Mucosa of gallbladder (tissue), 1 donor: ENCODE results near the gene GRAMD2A. TPM values are rescaled to one million over a fixed set of nuclear protein-coding genes. Genes with fewer than 3 reads are reported as not detected.
"Not testable (repeated sequence)": the region's sequence is repeated elsewhere in the genome, so short reads cannot be mapped to it uniquely, and the experiment has no call there.

ENCODE experiments used
- DNase-seq: peaks from one replicate; pipeline ENCODE4 v3.0.0-alpha.2; 2020; ENCODE audit warnings: low spot score
- total RNA-seq: library from RNA; stranded (reverse); gene quantifications from one replicate; pipeline ENCODE4 v1.2.1, GENCODE V29; 2021
- donor health status: DM: no; HTN: no; CAD: no.

The GRAMD2A gene
- total RNA-seq, 1 donor from 2014 or later = 0.55 TPM

GRCh38 chr15:72184165-72184811, 13.3 kb downstream of the GRAMD2A start:
- peak; percentile 30 for DNase-seq

GRCh38 chr15:72183781-72184164, 13.8 kb downstream of the GRAMD2A start:
- no peak for DNase-seq

- no peak for DNase-seq
These were observed 14.9 kb downstream of the GRAMD2A start for GRCh38 chr15:72182673-72183072.

DNA sequence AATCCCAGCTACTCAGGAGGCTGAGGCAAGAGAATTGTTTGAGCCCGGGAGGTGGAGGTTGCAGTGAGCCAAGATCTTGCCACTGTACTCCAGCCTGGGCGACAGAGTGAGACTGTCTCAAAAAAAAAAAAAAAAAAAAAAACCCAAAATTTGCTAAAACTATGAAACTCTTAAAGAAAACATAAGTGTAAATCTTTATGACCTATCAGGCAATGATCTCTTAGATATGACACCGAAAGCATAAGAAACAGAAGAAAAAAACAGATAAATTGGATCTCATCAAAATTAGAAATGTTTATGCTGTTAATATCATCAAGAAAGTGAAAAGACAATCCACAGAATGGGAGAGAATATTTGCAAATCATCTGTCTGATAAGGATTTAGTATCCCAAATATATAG, 15.3 kb downstream of the GRAMD2A start:
- DNase-seq = no peak

DNA sequence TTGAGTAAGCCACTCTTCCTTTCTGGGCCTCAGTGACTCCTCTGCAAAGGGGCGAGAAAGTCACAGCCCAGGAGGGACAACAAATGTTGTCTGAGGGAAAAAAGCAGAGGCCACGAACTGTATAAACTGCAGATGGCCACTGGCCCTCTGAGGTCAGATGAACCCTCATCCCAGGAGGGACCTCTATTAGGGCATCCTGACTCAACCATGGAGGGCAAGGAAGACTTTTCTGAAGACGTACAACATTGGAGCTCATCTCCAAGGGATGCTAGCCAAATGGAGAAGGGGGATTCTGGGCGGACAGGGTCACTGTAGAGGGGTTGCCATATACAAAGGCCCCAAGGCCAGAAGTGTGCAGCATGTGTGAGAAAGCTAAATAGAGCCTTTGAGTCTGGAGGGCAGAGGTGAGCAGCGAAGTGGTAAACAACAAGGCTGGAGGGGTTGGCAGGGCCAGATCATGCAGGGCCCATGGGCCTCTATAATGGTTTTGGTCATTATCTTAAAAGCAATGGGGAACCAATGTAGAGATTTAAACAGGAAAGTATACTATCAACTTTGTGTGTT, 16.7 kb downstream of the GRAMD2A start:
- no peak for DNase-seq

DNA sequence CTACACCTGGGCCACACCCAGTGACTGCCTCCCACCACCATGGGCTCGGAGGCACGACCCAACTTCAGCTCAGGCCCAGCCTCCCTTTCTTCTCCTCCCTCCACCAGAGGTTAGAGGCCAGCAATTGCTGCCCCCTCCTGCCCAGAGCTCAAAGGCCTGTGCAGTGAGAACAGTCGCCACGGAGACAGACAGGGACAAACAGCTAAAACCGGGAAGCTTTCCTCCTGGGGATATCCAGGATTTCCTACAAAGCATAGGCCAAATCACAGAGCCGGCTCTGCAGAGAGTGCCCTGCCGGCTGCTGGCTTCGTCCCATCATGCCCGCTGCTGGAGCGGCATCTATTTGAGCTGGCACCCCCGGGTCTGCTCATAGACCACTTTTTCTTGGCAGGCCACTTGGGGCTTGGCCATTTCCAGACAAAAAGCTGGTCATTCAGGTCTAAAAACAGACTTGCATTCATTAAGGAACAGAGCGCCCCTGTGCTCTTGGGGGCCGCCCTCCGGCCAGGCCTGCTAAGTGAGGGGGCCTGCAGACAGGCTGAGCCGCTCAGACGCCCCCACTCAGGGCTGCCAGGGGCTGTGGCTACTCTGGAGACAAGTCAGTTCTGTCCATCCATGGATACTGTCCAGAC, 17.5 kb downstream of the GRAMD2A start:
- no peak for DNase-seq

DNA sequence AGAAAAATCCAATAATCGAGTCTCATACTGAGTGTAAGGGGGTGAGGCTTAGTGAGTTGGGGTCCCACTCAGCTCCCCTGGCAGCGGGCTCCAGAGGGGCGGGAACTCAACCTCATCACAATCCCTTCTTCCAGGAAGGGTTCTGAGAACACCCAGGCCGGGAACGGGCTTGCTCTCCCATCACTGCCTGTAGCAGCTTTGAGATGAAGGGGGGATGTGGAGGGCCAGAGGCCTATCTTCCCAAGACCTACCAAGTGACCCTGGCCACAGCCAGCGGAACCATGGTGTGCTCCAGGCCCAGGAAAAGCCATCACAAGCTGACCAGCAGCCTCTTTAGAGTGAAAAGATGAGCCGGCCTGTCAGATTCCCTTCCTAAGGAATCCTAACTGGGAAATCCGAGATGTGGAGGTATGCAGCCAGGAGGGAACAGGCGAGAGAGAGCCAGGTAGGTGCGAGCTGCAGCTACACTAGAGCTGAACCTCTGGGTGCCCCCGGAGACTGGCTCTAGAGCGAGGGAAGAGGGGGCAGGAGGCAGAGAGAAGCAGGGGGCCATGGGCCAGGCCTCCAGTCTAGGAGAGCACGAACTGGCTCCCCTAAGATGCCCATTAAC, 18.5 kb downstream of the GRAMD2A start:
- no peak for DNase-seq

DNA sequence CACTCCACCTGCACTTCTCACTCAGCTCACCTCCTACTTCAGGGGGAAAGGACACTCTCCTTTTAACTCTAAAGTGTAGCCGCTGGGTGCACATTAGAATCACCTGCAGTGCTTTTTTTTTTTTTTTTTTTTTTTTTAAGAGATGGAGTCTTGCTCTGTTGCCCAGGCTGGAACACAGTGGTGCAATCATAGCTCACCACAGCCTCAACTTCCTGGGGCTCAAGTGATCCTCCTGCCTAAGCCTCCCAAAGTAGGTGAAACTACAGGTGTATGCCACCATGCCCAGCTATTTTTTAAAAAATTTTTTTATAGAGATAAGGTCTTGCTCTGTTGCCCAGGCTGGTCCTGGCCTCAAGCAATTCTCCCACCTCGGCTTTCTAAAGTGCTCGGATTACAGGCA, 20.8 kb downstream of the GRAMD2A start:
- DNase-seq = no peak

GRCh38 chr15:72176159-72176558, 21.4 kb downstream of the GRAMD2A start:
- no peak for DNase-seq

DNA sequence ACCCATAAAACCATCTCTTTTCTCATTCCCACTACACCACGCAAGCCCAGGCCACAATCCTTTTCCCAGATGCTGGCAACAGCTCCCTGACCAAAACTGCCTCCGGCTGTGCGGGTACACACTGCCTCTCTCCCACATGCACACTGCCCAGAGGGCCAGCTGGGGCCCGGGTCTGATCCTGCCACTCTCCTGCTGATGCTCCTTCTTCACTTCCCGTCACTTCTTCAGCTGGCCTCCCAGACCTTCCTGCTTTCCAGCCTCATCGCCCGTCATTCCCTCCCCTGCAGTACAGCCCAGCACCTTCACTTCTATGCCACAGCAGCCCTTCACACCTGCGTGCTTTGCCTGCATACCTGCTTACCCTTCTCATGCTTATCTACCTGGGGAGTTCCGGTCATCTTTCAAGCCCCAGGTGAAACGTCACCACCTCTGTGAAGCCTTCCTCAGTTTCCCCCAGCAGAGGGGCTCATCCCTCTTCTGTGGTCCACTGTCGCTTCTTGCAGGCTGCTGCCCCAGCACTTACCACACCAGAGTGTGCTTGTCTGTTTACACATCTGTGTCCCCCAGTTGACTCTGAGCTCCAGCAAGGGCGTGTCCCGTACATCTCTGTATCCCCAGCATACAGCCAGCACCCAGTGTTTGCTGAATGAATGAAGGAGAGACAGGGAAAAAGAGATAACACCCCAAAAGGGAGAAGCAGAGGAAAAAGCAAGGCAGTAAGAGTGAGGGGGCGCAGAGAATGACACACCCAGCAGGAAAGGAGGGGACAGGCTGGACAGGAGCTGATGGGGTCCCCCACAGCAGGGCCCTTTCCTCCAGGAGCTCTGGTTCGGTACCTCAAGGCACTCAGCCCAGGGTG, 22.2 kb downstream of the GRAMD2A start:
- no peak for DNase-seq

DNA sequence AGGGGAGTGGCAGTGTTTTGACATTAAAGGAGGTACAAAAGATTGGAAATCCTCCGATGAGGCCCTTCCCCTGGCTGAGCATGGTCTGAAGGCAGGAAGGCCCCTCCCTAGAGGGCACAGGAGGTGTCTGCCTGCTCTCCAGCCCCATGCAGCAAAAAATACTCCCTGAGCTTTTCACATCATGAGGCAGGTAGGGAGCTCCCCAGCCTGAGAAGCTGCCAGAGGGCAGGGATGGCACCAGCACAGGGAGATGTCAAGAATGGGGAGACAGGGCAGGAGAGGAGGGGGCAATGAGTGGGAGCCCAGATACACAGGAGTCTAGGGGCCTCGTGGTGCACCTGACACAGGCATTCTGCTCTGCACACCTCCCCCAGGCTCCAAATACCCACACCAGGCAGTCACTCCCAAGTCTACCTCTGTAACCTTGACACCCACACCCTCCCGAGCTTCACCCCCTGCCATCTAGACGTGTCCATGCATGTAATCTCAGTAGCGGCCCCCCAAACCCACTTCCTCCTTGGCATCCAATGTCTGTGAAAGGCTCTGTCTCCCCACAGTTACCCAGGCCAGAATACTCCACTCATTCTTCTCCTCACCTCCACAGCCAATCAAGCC, 22.9 kb downstream of the GRAMD2A start:
- DNase-seq = no peak

DNA sequence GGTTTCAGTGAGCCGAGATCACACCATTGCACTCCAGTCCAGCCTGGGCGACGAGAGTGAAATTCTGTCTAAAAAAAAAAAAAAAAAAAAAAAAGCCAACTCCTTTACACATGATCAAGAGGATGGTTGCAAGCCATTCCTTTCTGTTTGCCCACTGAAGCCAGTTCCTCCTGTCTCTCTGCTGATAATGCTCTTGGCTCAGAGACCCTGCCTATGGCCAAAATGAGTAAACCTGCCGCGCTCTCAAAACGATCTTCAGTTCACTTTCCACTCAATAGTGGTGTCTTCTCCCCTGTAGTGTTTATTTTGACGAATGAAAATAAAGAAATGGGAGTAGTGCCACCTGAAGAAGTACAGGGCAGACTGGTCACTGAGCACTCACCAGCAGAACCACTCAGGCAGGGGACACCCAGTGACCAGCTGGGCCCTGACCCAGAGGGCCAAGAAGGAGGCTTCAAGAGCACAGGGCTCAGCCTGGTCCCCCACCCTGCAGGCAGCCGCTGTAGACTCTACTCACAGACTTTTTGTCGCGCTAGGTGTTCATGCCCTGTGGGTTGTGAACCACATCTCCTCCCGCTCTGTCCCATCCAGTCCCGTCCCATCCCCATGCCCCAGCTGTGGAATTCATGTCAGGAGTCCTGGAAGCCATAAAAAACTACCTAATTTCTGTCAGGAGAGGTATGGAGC, 23.6 kb downstream of the GRAMD2A start:
- no peak for DNase-seq

DNA sequence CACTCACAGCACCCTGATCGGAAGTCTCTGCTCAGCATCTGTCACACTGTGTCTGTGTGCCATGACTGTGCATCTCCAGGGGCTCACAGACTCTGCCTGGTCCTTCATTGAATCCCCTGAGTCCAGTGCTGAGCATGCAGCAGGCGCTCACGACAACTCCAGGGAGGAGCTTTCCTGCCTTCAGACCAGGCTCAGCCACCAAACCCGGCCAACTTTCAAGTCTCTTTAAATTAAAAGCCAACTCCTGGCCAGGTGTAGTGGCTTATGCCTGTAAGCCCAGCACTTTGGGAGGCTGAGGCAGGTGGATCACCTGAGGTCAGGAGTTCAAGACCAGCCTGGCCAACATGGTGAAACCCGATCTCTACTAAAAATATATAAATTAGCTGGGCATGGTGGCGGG, 24.2 kb downstream of the GRAMD2A start:
- no peak for DNase-seq

DNA sequence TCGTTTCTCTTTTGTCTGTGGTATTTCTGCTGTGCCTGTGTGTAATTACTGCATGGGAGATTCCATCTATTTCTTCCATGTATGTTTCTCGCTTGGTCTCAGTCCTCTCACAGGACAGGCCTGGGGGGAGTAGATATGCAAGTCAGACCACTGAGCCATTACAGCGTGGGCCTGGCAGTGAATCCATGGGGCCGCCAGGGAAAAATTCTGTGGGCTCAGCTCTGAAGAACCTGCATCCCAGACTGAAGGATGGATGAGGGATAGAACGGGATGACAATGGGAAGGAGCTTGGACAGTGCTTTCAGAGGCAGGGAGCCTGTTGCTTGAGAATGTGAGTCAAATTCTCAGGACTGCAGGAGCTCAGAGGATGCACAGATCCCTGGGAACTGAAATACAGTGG, 24.8 kb downstream of the GRAMD2A start:
- DNase-seq = no peak

GRCh38 chr15:72171978-72172377, 25.6 kb downstream of the GRAMD2A start:
- DNase-seq = not testable (repeated sequence)

DNA sequence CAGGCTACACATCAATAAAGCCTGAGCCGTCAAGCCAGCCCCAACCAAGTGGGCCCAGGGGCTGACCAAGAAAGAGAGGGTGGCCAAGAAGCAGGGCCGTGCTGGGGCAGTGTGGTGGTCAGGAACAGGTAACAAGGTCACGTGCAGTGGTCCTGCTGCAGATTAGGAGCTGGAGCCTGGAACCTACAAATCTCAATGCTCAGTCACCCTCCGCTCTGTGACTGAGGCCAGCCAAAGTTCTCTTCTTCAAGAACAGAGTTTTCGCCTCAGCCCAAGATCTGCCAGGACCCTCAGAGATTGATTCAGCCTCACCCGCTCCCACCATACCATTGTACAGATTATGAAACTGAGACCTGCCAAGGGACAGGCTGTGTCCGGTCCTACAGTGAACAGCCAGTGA, 26.9 kb downstream of the GRAMD2A start:
- DNase-seq = no peak

DNA sequence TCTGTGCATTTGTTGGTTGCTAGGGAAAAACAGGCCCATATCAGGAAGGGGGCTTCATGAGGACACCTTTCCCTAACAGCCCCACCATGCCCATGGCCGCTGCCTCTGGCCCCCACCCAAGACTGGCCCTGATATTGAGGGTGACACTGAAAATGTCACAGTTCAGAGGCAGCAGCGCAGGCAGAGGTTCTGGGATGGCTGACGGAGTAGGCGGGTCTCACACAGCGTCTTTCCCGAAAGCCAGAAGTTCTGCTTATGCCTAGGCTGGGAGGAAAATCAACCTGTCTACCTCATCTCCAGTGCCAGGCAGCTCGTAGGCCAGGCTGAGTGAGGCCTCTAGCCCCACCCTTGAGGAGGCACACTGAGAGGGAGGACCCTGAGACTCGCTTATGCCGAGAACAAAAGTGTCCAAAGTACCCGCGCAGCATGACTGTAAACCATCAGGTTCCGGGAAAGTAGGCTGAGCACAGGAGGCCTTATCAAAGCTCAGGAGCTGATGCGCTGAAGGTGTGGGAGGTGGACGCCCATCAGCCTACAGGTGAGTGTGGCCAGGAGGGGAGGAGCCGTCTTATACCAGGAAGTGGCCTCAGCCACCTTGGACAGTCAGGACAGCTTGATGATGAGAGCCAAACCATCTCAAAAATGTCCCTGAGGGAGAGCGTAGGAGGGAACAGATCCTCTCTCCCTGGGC, 27.5 kb downstream of the GRAMD2A start:
- DNase-seq = no peak

GRCh38 chr15:72169236-72169920, 28.2 kb downstream of the GRAMD2A start:
- no peak for DNase-seq

DNA sequence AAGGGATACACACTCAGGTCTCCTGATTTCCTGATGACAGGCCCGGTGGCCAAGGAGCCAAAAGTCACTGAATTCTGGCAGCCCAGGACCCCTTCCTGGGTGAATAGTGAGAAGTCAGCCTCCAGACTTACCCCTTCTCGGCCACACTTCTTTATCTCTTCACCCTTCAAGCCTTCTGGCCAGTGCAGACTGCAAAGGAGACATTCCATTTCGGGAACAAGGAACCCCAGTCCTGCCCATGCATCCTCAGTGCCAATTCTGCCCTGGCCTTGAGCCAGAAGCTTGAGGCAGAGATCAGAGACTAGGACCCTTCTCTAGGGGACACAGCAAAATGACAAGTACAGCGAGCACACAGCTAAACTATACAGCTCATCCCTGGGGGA, 28.8 kb downstream of the GRAMD2A start:
- no peak for DNase-seq
